ENCODE measurements around the gene DLX6.

DNA sequence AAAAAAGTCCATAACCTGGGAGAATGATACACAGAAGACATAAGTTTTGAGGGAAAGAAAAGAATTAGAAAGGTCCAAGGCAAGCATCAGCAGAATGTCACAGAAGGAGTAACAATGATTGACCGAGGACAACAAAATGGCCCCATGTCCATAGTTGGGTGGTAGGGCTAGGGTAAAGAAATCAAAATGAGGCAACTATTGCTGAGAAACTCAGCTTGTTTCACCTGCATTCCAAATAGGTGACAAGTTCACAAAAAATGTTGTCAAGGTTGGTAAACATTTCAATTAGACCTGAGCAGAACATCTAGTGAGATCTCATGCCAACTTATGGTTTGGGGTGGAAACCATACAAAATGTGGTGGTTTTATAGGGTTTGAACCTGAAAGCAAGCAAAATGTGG, 22.8 kb upstream of the DLX6 start:
- TF ChIP-seq, protein P1, sequence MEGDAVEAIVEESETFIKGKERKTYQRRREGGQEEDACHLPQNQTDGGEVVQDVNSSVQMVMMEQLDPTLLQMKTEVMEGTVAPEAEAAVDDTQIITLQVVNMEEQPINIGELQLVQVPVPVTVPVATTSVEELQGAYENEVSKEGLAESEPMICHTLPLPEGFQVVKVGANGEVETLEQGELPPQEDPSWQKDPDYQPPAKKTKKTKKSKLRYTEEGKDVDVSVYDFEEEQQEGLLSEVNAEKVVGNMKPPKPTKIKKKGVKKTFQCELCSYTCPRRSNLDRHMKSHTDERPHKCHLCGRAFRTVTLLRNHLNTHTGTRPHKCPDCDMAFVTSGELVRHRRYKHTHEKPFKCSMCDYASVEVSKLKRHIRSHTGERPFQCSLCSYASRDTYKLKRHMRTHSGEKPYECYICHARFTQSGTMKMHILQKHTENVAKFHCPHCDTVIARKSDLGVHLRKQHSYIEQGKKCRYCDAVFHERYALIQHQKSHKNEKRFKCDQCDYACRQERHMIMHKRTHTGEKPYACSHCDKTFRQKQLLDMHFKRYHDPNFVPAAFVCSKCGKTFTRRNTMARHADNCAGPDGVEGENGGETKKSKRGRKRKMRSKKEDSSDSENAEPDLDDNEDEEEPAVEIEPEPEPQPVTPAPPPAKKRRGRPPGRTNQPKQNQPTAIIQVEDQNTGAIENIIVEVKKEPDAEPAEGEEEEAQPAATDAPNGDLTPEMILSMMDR (IDR thresholded peaks at IDR 0.05) = no peak
- no peak for TF ChIP-seq POLR2A (IDR thresholded peaks at IDR 0.05)

Measured in lower leg skin (tissue), 3 donors.